ENCODE data around the gene KCNJ11.

- TF ChIP-seq CTCF (IDR thresholded peaks at IDR 0.05 in 4 of 5, conservative IDR thresholded peaks at IDR 0.05 in 1 of 5) = peak; percentile 92 to 97 (median 94)
- TF ChIP-seq POLR2A (IDR thresholded peaks at IDR 0.05) = no peak
These were observed 4.4 kb downstream of the KCNJ11 start for GRCh38 chr11:17384002-17384511.
